ENCODE measurements around the gene GALM.

GALM gene

DNA sequence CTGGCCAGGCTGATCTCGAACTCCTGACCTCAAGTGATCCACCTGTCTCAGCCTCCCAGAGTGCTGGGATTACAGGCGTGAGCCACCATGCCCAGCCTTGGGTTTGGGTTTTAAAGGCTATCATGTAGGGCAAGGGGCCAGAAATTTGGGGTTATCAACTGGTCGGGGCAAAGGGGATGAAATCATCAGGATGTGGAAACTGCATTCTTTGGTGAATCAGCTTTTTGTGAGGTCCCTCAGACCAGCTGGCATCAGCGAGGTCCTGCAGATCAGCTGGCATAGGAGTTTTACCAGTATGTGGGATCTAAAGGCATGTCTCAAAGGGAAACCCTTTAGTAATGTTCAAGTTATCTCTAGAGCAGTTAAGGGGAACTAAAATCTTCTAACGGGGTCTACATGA lies 105.7 kb downstream of the GALM start:
- TF ChIP-seq, protein P1, sequence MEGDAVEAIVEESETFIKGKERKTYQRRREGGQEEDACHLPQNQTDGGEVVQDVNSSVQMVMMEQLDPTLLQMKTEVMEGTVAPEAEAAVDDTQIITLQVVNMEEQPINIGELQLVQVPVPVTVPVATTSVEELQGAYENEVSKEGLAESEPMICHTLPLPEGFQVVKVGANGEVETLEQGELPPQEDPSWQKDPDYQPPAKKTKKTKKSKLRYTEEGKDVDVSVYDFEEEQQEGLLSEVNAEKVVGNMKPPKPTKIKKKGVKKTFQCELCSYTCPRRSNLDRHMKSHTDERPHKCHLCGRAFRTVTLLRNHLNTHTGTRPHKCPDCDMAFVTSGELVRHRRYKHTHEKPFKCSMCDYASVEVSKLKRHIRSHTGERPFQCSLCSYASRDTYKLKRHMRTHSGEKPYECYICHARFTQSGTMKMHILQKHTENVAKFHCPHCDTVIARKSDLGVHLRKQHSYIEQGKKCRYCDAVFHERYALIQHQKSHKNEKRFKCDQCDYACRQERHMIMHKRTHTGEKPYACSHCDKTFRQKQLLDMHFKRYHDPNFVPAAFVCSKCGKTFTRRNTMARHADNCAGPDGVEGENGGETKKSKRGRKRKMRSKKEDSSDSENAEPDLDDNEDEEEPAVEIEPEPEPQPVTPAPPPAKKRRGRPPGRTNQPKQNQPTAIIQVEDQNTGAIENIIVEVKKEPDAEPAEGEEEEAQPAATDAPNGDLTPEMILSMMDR (IDR thresholded peaks at IDR 0.05; ENCODE audit: insufficient read depth, low read length, poor library complexity, severe bottlenecking): no peak
- TF ChIP-seq EZH2phosphoT487 (conservative IDR thresholded peaks at IDR 0.05; ENCODE audit: low read length): no peak
- Histone ChIP-seq H3K27me3 (ENCODE audit: low read length) (no peaks in the 10 kb centered on the region), H3K36me3 (ENCODE audit: low read length) (no peaks in the 10 kb centered on the region), H3K9ac (ENCODE audit: low read length) (no peak overlapping the region), H3F3A (ENCODE audit: insufficient read depth) (no peaks in the 10 kb centered on the region), H3K27ac (ENCODE audit: low read depth, low read length) (no peak overlapping the region), H2AFZ (ENCODE audit: low read depth, low read length, severe bottlenecking) (no peak overlapping the region), H3K79me2 (ENCODE audit: insufficient read depth, low read length) (no peaks in the 10 kb centered on the region), H3K9me2 (replicated peaks; ENCODE audit: insufficient read depth, low read length) (no peaks in the 10 kb centered on the region), H4K20me1 (ENCODE audit: low read depth, low read length) (no peaks in the 10 kb centered on the region), H3K9me3 (ENCODE audit: insufficient read depth, low read length) (no peaks in the 10 kb centered on the region), H3K4me2 (ENCODE audit: low read depth, low read length, poor library complexity, severe bottlenecking) (no peak overlapping the region), H3K4me3 (ENCODE audit: insufficient read depth, low read length, poor library complexity, severe bottlenecking) (no peak overlapping the region)

DNA sequence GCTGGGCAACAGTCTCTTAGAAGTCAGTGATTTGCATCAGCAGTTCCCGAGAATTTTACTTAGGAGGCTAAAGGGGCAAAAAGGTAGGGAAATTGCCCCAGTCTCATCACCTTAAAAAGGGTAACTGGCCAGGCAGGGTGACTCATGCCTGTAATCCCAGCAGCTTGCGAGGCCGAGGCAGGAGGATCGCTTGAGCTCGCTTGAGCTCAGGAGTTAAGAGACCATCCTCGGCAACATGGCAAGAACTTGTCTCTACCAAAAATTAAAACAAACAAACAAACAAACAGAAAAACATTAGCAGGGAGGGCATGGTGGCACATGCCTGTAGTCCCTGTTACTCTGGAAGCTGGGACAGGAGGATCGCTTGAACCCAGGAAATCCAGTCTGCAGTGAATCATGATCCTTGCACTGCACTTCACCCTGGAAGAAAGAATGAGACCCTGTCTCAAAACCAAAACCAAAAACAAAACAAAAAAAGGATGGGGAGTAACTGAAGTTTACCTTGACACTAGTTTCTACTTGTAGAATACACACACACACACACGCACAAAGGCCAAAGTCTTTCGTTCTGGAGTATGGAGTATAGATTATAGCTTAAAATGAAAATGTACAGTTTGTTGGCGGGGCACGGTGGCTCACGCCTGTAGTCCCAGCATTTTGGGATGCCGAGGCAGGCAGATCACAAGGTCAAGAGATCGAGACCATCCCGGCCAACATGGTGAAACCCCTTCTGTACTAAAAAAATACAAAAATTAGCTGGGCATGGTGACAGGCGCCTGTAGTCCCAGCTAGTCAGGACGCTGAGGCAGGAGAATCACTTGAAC lies 109.4 kb downstream of the GALM start:
- H3F3A ChIP-seq (ENCODE audit: insufficient read depth): no peaks in the 10 kb centered on the region
- H3K9ac ChIP-seq (ENCODE audit: low read length): no peak overlapping the region
- H3K27me3 ChIP-seq (ENCODE audit: low read length): no peaks in the 10 kb centered on the region
- H3K9me3 ChIP-seq (ENCODE audit: insufficient read depth, low read length): no peaks in the 10 kb centered on the region
- no peaks in the 10 kb centered on the region for H3K36me3 ChIP-seq (ENCODE audit: low read length)
- TF ChIP-seq EZH2phosphoT487 (conservative IDR thresholded peaks at IDR 0.05; ENCODE audit: low read length): no peak
- TF ChIP-seq, protein P1 (IDR thresholded peaks at IDR 0.05; ENCODE audit: insufficient read depth, low read length, poor library complexity, severe bottlenecking): no peak
- peaks cover 13% of the 10 kb centered on the region; the same call in 1 of the 2 replicates for H3K79me2 ChIP-seq (ENCODE audit: insufficient read depth, low read length)
- no peak overlapping the region for H3K4me3 ChIP-seq (ENCODE audit: insufficient read depth, low read length, poor library complexity, severe bottlenecking)
- no peak overlapping the region for H2AFZ ChIP-seq (ENCODE audit: low read depth, low read length, severe bottlenecking)
- H3K4me2 ChIP-seq (ENCODE audit: low read depth, low read length, poor library complexity, severe bottlenecking): no peak overlapping the region
- no peak overlapping the region for H3K27ac ChIP-seq (ENCODE audit: low read depth, low read length)
- H3K9me2 ChIP-seq (replicated peaks; ENCODE audit: insufficient read depth, low read length): no peaks in the 10 kb centered on the region
- H4K20me1 ChIP-seq (ENCODE audit: low read depth, low read length): no peaks in the 10 kb centered on the region

DNA sequence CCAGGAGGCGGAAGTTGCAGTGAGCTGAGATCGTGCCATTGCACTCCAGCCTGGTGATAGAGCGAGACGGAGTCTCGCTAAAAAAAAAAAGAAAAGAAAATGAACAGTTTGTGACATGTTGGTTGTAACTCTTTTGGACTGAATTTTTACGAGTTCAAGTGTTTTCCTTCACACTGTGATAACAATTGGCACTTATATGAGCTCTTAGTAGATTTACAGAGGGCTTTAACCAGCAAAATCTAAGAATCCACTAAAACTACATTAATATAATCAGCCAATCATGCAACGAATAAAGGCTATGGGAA lies 110.0 kb downstream of the GALM start:
- no peak overlapping the region for H3K27ac ChIP-seq (ENCODE audit: low read depth, low read length)
- no peaks in the 10 kb centered on the region for H3K36me3 ChIP-seq (ENCODE audit: low read length)
- H2AFZ ChIP-seq (ENCODE audit: low read depth, low read length, severe bottlenecking): no peak overlapping the region

More for the DNA sequence above, 110.0 kb downstream of the GALM start:
- TF ChIP-seq, protein P1 (IDR thresholded peaks at IDR 0.05; ENCODE audit: insufficient read depth, low read length, poor library complexity, severe bottlenecking): no peak
- no peak for TF ChIP-seq EZH2phosphoT487 (conservative IDR thresholded peaks at IDR 0.05; ENCODE audit: low read length)
- Histone ChIP-seq H3K9me3 (ENCODE audit: insufficient read depth, low read length) (no peaks in the 10 kb centered on the region), H3F3A (ENCODE audit: insufficient read depth) (no peaks in the 10 kb centered on the region), H3K9ac (ENCODE audit: low read length) (no peak overlapping the region), H3K27me3 (ENCODE audit: low read length) (no peaks in the 10 kb centered on the region), H3K4me2 (ENCODE audit: low read depth, low read length, poor library complexity, severe bottlenecking) (no peak overlapping the region), H3K9me2 (replicated peaks; ENCODE audit: insufficient read depth, low read length) (no peaks in the 10 kb centered on the region), H3K4me3 (ENCODE audit: insufficient read depth, low read length, poor library complexity, severe bottlenecking) (no peak overlapping the region), H3K79me2 (ENCODE audit: insufficient read depth, low read length) (peaks cover 13% of the 10 kb centered on the region; the same call in 1 of the 2 replicates), H4K20me1 (ENCODE audit: low read depth, low read length) (no peaks in the 10 kb centered on the region)

All from SU-DHL-6 (cell line).